ENCODE results near the gene PLSCR1.

PLSCR1 gene

DNA sequence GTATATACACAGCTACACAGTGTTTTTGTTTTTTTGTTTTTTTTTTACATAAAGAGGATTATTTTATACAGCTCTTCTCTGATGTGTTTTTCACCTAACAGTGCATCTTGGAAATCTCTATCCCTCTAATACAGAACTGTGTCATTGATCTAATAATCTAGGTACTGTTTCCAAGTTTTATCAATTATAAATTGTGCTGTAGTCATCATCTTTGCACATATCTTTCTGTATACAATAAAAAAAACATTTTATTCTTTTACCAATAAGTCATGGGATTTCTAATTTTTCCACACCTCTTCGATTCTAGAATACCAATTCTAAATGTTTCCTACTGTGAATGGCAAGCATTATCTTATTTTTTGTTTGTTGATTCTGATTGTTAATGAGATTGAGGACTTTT lies 73.4 kb downstream of the PLSCR1 start:
- DNase-seq, result no peak

DNA sequence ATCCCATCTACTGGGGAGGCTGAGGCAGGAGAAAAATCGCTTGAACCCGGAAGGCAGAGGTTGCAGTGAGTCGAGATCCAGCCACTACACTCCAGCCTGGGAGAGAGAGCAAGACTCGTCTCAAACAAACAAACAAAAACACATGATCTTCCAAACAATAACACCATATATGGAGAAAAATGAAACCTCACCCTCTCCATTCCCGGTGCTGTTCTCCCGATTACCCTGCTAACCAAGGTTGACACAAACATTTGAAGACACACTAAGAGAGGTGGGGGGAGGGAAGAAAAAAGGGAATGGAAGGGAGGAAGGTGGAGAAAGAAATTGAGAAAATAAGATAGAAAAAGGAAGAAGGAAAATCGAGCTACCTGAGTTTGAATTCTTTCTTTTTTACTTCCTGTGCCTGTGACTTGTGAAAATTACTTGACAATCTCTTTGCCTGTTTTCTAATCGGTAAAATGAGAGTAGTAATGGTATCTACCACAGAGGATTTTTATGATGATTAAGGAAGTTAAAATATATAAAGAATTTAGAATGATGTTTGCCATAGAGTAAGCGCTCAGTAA lies 73.9 kb downstream of the PLSCR1 start:
- DNase-seq, result no peak

DNA sequence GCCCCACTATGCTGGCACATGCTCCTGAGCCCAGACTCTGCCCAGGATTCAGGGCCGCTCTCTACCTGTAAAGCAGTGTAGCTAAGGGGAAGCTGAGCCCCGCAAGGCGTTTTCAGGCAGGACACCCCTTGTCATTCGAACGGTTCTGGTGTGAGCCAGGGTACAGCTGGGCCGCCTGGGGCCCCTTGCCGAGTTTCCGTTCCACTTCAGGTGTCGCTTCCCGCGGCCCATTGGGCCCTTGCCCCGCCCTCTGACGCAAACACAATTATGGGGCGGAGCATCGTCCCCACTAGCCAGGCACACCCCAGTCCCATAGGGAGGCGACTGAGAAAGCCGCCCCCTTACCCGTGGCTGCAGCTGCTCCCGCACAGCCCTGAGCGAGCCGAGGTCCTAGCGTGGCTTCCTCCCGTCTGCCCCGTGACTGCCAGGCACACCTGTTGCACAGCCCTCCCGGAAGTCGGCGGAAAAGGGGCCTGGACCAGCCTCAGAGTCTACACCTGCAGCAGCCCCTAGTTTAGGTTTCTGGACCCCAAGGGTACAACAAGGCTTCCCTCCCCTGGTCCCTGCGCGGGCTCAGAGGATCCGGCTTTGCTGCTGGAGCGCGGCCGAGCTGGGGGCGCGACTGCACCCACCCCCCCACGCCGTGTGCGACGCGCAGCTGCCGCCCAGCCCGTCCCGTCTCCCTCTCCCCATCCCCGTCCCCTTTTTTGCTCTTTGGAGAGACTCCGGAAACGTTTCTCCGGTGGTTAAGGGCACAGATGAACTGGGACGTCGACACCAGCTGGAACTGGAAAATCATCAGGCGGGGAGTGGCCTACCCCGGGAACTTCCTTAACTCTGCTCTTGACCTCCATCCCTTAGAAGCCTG lies 75.0 kb downstream of the PLSCR1 start, which contains the start of gene PLSCR2:
Gene PLSCR2 (minus strand): TSS at position 412 of the 868 bp plus-strand sequence. CDS start 9,657 bp downstream, outside the sequence.
- DNase-seq, result peak in 6 of 14 donors; percentile 6 to 42 (median 15)

DNA sequence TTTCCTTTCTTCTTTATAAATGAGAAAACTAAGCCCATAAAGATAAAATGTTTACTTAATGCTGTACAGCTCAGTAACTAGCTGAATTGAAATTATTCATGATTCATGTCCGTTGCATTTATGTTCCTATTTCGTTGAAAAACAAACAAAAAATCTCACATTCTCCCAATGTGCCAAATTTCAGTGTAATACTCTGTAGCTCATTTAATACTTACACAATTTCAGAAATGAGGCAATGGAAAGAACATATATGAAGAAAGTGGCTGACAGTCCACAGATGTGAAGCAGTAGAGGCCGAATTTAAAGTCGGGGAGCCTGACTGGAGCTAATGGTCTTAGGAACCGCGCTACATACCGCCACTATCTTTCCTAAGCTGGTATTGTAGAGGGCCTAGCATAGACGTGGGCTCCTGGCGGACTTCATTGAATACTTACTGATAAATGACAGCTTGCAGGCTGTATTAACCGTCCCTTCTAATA lies 75.7 kb downstream of the PLSCR1 start:
- DNase-seq, result no peak

DNA sequence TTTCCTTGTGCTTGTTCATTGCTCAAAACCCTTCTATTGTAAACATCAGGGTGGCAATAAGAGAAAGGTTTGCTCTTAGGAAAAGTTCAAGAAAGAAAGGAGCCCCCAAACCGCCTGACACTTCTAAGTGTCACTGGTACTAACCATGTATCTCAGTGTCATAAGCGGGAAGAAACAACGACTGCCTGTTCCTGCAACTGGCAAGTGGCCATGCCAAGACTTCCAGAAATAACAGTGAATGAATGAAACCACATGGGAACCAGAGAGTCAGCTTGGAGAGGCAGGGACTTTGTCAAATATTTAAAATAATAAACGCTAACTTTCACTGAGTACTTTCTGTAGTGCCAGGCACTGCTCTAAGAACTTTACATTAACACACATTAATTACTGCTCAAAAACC lies 76.2 kb downstream of the PLSCR1 start:
- DNase-seq, result peak in 1 of 14 donors; percentile 4

DNA sequence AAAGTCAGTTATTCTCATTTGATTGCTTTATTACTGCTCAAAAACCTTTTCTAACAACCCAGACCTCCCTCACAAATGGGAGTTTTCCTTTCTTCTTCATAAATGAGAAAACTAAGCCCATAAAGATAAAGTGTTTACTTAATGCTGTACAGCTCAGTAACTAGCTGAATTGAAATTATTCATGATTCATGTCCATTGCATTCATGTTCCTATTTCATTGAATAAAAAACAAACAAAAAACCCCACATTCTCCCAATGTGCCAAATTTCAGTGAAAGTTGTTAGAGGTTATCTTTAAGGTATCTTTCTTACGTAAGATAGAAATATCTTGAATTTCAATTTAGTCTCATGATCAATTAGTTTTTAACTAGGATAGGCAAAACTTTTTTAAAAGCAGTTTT lies 77.8 kb downstream of the PLSCR1 start:
- DNase-seq, result no peak

DNA sequence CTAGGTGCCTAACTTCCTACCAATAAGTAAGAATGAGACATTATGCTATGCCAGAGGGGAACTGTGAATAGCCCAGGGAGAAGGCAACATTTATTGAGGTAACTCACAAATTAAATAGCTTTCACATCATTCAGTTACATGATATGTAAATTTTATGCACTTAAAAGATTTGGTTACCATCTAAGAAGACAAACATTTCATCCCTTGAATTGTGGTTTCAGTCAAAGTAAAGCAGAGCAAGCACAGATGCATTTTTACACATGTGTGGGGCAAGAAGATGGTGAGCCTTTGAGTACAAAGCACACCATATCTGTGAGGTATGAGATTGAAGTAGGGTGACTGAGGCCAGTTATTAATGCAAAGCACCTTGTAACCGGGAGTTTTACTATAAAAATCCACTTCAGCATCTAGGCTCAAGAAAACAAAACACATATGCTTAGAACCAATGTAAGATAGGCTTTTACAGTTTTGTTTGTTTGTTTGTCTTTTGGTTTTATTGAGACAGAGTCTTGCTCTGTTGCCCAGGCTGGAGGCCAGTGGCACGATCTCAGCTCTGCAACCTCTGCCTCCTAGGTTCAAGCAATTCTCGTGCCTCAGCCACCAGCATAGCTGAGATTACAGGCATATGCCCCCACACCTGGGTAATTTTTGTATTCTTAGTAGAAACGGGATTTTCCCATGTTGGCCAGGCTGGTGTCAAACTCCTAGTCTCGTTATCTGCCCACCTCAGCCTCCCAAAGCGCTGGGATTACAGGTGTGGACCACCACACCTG lies 78.5 kb downstream of the PLSCR1 start:
- no peak for DNase-seq
